ENCODE results near the gene METTL6.

Gene METTL6

DNA sequence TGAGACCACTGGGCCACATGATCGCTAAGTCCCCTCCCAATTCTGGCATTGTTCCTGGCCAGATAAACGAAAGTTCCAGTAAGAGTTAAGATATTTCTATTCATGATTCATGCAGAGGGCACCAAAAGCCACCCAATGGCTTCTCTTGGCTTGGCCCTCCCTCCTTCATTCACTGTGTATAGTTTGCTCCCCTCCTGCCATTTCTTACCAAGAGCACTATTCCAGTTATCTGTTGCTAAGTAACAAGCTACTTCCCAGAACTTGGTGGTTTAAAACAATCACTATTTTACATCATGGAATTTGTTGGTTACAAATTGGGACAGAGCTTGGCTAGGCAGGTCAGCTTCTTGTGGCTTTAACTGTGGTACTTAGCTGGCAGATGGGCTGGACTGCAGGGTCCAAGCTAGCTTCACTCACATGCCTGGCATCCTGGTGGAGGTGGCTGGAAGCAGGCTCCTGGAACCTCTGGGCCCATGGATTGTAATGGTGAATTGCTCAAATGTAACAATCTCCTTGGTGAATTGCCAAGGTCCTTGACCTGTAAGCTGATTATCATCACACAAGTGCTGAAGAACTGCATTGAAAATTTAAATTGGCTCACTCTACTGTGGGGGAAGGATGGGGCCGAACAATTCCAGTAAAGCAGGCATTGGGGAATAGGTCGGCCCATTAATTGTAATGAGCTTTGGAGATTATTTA, 16.6 kb upstream of the METTL6 start:
- Histone ChIP-seq H3K4me2 (ENCODE audit: low read length) (no peak overlapping the region), H3F3A (ENCODE audit: insufficient read depth, low read length) (no peaks in the 10 kb centered on the region), H3K4me1 (ENCODE audit: insufficient read depth, low read length, severe bottlenecking) (no peaks in the 10 kb centered on the region), H2AFZ (ENCODE audit: low read length) (no peak overlapping the region), H3K9me3 (ENCODE audit: low read length) (no peaks in the 10 kb centered on the region), H3K9me2 (ENCODE audit: low read depth, low read length) (no peaks in the 10 kb centered on the region), H3K36me3 (ENCODE audit: insufficient read depth, low read length) (peaks cover 44% of the 10 kb centered on the region), H3K27ac (ENCODE audit: low read depth, low read length, poor library complexity, severe bottlenecking) (no peak overlapping the region), H3K27me3 (ENCODE audit: insufficient read depth, low read length) (no peaks in the 10 kb centered on the region), H3K9ac (ENCODE audit: low read length) (no peak overlapping the region), H4K20me1 (ENCODE audit: insufficient read depth, low read length) (no peaks in the 10 kb centered on the region), H3K4me3 (ENCODE audit: low read depth, low read length, poor library complexity, severe bottlenecking) (no peak overlapping the region), H3K79me2 (ENCODE audit: insufficient read depth, low read length) (no peaks in the 10 kb centered on the region)
- no peak for TF ChIP-seq EZH2 (IDR thresholded peaks at IDR 0.05; ENCODE audit: borderline replicate concordance, low read length)
- TF ChIP-seq, protein P1, sequence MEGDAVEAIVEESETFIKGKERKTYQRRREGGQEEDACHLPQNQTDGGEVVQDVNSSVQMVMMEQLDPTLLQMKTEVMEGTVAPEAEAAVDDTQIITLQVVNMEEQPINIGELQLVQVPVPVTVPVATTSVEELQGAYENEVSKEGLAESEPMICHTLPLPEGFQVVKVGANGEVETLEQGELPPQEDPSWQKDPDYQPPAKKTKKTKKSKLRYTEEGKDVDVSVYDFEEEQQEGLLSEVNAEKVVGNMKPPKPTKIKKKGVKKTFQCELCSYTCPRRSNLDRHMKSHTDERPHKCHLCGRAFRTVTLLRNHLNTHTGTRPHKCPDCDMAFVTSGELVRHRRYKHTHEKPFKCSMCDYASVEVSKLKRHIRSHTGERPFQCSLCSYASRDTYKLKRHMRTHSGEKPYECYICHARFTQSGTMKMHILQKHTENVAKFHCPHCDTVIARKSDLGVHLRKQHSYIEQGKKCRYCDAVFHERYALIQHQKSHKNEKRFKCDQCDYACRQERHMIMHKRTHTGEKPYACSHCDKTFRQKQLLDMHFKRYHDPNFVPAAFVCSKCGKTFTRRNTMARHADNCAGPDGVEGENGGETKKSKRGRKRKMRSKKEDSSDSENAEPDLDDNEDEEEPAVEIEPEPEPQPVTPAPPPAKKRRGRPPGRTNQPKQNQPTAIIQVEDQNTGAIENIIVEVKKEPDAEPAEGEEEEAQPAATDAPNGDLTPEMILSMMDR (IDR thresholded peaks at IDR 0.05; ENCODE audit: low read length), result no peak

DNA sequence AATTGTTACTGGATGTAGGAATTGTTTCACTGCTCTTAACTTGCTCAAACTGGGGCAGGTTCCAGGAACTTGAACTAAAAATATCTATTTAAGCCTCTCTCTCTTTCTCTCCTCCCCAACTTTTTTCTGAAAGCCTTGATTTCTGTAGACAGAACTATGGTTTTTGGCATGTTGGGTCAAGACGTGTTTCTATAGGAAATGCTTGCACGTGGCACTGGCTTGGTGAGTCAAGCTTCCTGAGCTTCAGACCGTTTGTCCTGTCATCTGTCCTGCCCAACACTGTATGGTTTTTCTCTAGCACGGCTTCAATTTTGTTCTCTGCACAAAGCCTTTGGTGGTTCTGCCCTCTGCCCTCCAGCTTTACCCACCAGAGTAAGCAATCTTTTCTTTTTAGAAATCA, 13.5 kb upstream of the METTL6 start:
- Histone ChIP-seq H3K9me3 (ENCODE audit: low read length) (no peaks in the 10 kb centered on the region), H3K4me2 (ENCODE audit: low read length) (no peak overlapping the region), H3F3A (ENCODE audit: insufficient read depth, low read length) (no peaks in the 10 kb centered on the region), H3K36me3 (ENCODE audit: insufficient read depth, low read length) (peaks cover 72% of the 10 kb centered on the region), H3K9ac (ENCODE audit: low read length) (no peak overlapping the region), H3K27ac (ENCODE audit: low read depth, low read length, poor library complexity, severe bottlenecking) (no peak overlapping the region), H3K4me3 (ENCODE audit: low read depth, low read length, poor library complexity, severe bottlenecking) (no peak overlapping the region), H3K27me3 (ENCODE audit: insufficient read depth, low read length) (no peaks in the 10 kb centered on the region), H2AFZ (ENCODE audit: low read length) (no peak overlapping the region), H3K4me1 (ENCODE audit: insufficient read depth, low read length, severe bottlenecking) (no peaks in the 10 kb centered on the region), H3K9me2 (ENCODE audit: low read depth, low read length) (no peaks in the 10 kb centered on the region), H3K79me2 (ENCODE audit: insufficient read depth, low read length) (no peaks in the 10 kb centered on the region), H4K20me1 (ENCODE audit: insufficient read depth, low read length) (no peaks in the 10 kb centered on the region)
- no peak for TF ChIP-seq EZH2 (IDR thresholded peaks at IDR 0.05; ENCODE audit: borderline replicate concordance, low read length)

DNA sequence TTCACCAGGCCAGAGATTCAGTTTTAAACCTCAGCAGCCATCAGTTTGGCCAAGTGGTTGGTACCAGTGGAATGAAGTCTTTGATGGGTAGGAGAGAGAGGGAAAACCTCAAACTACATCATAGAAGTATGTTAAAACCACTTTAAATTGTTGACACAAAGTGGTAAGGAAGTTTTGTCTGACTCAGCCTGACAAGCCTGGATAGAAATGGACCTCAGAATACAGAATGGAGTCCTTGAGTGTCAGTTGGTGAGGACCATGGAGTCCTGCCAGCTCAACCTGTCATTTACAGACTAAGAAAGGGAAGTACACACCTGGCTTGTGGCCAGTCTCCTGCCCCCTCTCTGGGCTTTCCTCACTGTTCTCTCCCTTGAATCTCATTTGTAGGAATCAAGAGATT, 12.1 kb upstream of the METTL6 start:
- no peaks in the 10 kb centered on the region for H4K20me1 ChIP-seq (ENCODE audit: insufficient read depth, low read length)

More for the DNA sequence above, 12.1 kb upstream of the METTL6 start:
- TF ChIP-seq EZH2 (IDR thresholded peaks at IDR 0.05; ENCODE audit: borderline replicate concordance, low read length), result no peak
- TF ChIP-seq, protein P1 (IDR thresholded peaks at IDR 0.05; ENCODE audit: low read length), result no peak
- no peak overlapping the region for H3K4me3 ChIP-seq (ENCODE audit: low read depth, low read length, poor library complexity, severe bottlenecking)
- H3K4me2 ChIP-seq (ENCODE audit: low read length), result no peak overlapping the region
- H2AFZ ChIP-seq (ENCODE audit: low read length), result no peak overlapping the region
- no peaks in the 10 kb centered on the region for H3K9me3 ChIP-seq (ENCODE audit: low read length)
- no peaks in the 10 kb centered on the region for H3K27me3 ChIP-seq (ENCODE audit: insufficient read depth, low read length)
- H3K79me2 ChIP-seq (ENCODE audit: insufficient read depth, low read length), result no peaks in the 10 kb centered on the region
- no peaks in the 10 kb centered on the region for H3K9me2 ChIP-seq (ENCODE audit: low read depth, low read length)
- no peak overlapping the region for H3K9ac ChIP-seq (ENCODE audit: low read length)
- no peak overlapping the region for H3K27ac ChIP-seq (ENCODE audit: low read depth, low read length, poor library complexity, severe bottlenecking)
- no peaks in the 10 kb centered on the region for H3K4me1 ChIP-seq (ENCODE audit: insufficient read depth, low read length, severe bottlenecking)
- H3K36me3 ChIP-seq (ENCODE audit: insufficient read depth, low read length), result peaks cover 86% of the 10 kb centered on the region
- no peaks in the 10 kb centered on the region; the same call in 1 of the 2 replicates for H3F3A ChIP-seq (ENCODE audit: insufficient read depth, low read length)

All from OCI-LY1 (cell line).